ENCODE data around the gene RBPJL. TPM values are rescaled to one million over a fixed set of nuclear protein-coding genes. Genes with fewer than 3 reads are reported as not detected.
A peak's percentile ranks its signal among the peaks of the same experiment; 100 is the strongest.

The RBPJL gene
- total RNA-seq, 1 donor from 2014 or later, result not detected

- H3K4me1 Mint-ChIP-seq (ENCODE audit: unreplicated experiment), result peaks cover 22% of the 10 kb centered on the region
- no peak overlapping the region for H3K27ac Mint-ChIP-seq (ENCODE audit: unreplicated experiment)
- no peaks in the 10 kb centered on the region for H3K27me3 Mint-ChIP-seq (ENCODE audit: unreplicated experiment)
- no peak overlapping the region for H3K4me3 Mint-ChIP-seq (ENCODE audit: unreplicated experiment)
- no peak for TF ChIP-seq CTCF (IDR thresholded peaks at IDR 0.05)
- peak; percentile 54 for DNase-seq (ENCODE audit: extremely low spot score, unreplicated experiment)
- H3K36me3 Mint-ChIP-seq (ENCODE audit: unreplicated experiment), result peaks cover 20% of the 10 kb centered on the region
- no peaks in the 10 kb centered on the region for H3K9me3 Mint-ChIP-seq (ENCODE audit: unreplicated experiment)
Observed at GRCh38 chr20:45366631-45367030, 60.0 kb downstream of the RBPJL start.

DNA sequence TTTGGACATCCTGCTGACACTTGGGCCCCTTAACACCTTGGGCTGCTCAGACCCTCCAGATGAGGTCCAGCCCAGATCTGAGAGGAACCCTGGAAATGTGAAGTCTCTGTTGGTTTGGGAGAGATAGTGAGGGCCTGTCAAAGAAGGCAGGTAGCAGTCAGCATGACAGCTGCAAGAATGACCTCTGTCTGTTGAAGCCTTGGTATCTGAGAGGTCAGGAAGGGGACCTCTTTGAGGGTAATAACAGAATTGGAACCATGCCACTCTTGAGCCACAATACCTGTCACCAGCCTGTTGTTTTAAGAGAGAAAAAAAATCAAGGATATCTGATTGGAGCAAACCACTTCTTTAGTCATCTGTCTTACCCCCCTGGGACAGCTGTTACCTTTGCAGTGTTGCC is 60.5 kb downstream of the RBPJL start:
- no peak overlapping the region for H3K27ac Mint-ChIP-seq (ENCODE audit: unreplicated experiment)
- no peak overlapping the region for H3K4me3 Mint-ChIP-seq (ENCODE audit: unreplicated experiment)
- no peaks in the 10 kb centered on the region for H3K27me3 Mint-ChIP-seq (ENCODE audit: unreplicated experiment)
- H3K4me1 Mint-ChIP-seq (ENCODE audit: unreplicated experiment), result peaks cover 22% of the 10 kb centered on the region
- no peak for DNase-seq (ENCODE audit: extremely low spot score, unreplicated experiment)
- H3K36me3 Mint-ChIP-seq (ENCODE audit: unreplicated experiment), result peaks cover 20% of the 10 kb centered on the region
- TF ChIP-seq CTCF (IDR thresholded peaks at IDR 0.05), result no peak
- no peaks in the 10 kb centered on the region for H3K9me3 Mint-ChIP-seq (ENCODE audit: unreplicated experiment)

Other genes starting within 250 kb of the RBPJL start
- 0.26 and 0.30 TPM in 2 replicates for gene KCNS1, start 205.7 kb upstream of the RBPJL start, total RNA-seq
- gene WFDC5, start 191.7 kb upstream of the RBPJL start, total RNA-seq, result not detected in 2 replicates
- gene WFDC12, start 182.4 kb upstream of the RBPJL start, total RNA-seq, result not detected in 2 replicates
- not detected in 2 replicates for gene PI3, start 131.9 kb upstream of the RBPJL start, total RNA-seq
- gene SEMG1, start 99.8 kb upstream of the RBPJL start, total RNA-seq, result not detected in 2 replicates
- not detected in 2 replicates for gene SEMG2, start 85.5 kb upstream of the RBPJL start, total RNA-seq
- not detected in 2 replicates for gene SLPI, start 52.3 kb upstream of the RBPJL start, total RNA-seq
- gene MATN4, start 1.5 kb downstream of the RBPJL start, total RNA-seq, result not detected in 2 replicates
- gene SDC4, start 41.6 kb downstream of the RBPJL start, total RNA-seq, result 31.5 and 32.3 TPM in 2 replicates
- 23.7 and 23.8 TPM in 2 replicates for gene SYS1, start 56.3 kb downstream of the RBPJL start, total RNA-seq
- not detected in 2 replicates for gene TP53TG5, start 71.5 kb downstream of the RBPJL start, total RNA-seq
- gene DBNDD2, start 101.4 kb downstream of the RBPJL start, total RNA-seq, result 37.4 and 37.7 TPM in 2 replicates
- 137 and 140 TPM in 2 replicates for gene PIGT, start 109.3 kb downstream of the RBPJL start, total RNA-seq
- gene WFDC2, start 162.9 kb downstream of the RBPJL start, total RNA-seq, result not detected in 2 replicates
- not detected in 2 replicates for gene SPINT3, start 208.8 kb downstream of the RBPJL start, total RNA-seq
- not detected in 2 replicates for gene WFDC6, start 232.6 kb downstream of the RBPJL start, total RNA-seq
- gene EPPIN, start 240.6 kb downstream of the RBPJL start, total RNA-seq, result not detected in 2 replicates